Measurements from ENCODE around the gene FCHSD2.
"Not testable (repeated sequence)": the region's sequence is repeated elsewhere in the genome, so short reads cannot be mapped to it uniquely, and the experiment has no call there.

The FCHSD2 gene

GRCh38 chr11:73091521-73092305 lies 50.4 kb downstream of the FCHSD2 start:
- H3K9me3 ChIP-seq (ENCODE audit: control insufficient read depth, insufficient read depth, low read length): no peaks in the 10 kb centered on the region
- H3K27me3 ChIP-seq (ENCODE audit: control insufficient read depth, insufficient read depth, low read length): no peaks in the 10 kb centered on the region
- H3K27ac ChIP-seq (ENCODE audit: low read length): no peak overlapping the region
- WGBS (ENCODE audit: insufficient coverage, insufficient read length): no CpG with 5 or more reads among the region's 9 CpGs
- no peaks in the 10 kb centered on the region for H3K4me1 ChIP-seq (ENCODE audit: control insufficient read depth, insufficient read depth, low read length)
- H3K4me3 ChIP-seq (ENCODE audit: low read length): no peak overlapping the region
- no peak for DNase-seq (ENCODE audit: low read depth, low spot score)
- H3K36me3 ChIP-seq (ENCODE audit: control insufficient read depth, insufficient read depth, low read length): no peaks in the 10 kb centered on the region

- Histone ChIP-seq H3K9me3 (ENCODE audit: control insufficient read depth, insufficient read depth, low read length) (no peaks in the 10 kb centered on the region), H3K27ac (ENCODE audit: low read length) (no peak overlapping the region), H3K4me1 (ENCODE audit: control insufficient read depth, insufficient read depth, low read length) (no peaks in the 10 kb centered on the region), H3K27me3 (ENCODE audit: control insufficient read depth, insufficient read depth, low read length) (no peaks in the 10 kb centered on the region), H3K4me3 (ENCODE audit: low read length) (no peak overlapping the region), H3K36me3 (ENCODE audit: control insufficient read depth, insufficient read depth, low read length) (no peaks in the 10 kb centered on the region)
- WGBS (ENCODE audit: insufficient coverage, insufficient read length): no CpG with 5 or more reads among the region's 1 CpG
- DNase-seq (ENCODE audit: low read depth, low spot score): no peak
Observed at GRCh38 chr11:73087730-73088129, 54.4 kb downstream of the FCHSD2 start.

- Histone ChIP-seq H3K36me3 (ENCODE audit: control insufficient read depth, insufficient read depth, low read length) (no peaks in the 10 kb centered on the region), H3K4me3 (ENCODE audit: low read length) (no peak overlapping the region), H3K27me3 (ENCODE audit: control insufficient read depth, insufficient read depth, low read length) (no peaks in the 10 kb centered on the region), H3K4me1 (ENCODE audit: control insufficient read depth, insufficient read depth, low read length) (no peaks in the 10 kb centered on the region), H3K9me3 (ENCODE audit: control insufficient read depth, insufficient read depth, low read length) (no peaks in the 10 kb centered on the region), H3K27ac (ENCODE audit: low read length) (no peak overlapping the region)
- WGBS (ENCODE audit: insufficient coverage, insufficient read length): no CpG with 5 or more reads among the region's 4 CpGs
- DNase-seq (ENCODE audit: low read depth, low spot score): no peak
Observed at GRCh38 chr11:73085189-73085875, 56.8 kb downstream of the FCHSD2 start.

- Histone ChIP-seq H3K9me3 (ENCODE audit: control insufficient read depth, insufficient read depth, low read length) (no peaks in the 10 kb centered on the region), H3K27me3 (ENCODE audit: control insufficient read depth, insufficient read depth, low read length) (no peaks in the 10 kb centered on the region), H3K4me3 (ENCODE audit: low read length) (no peak overlapping the region), H3K27ac (ENCODE audit: low read length) (no peak overlapping the region), H3K36me3 (ENCODE audit: control insufficient read depth, insufficient read depth, low read length) (no peaks in the 10 kb centered on the region), H3K4me1 (ENCODE audit: control insufficient read depth, insufficient read depth, low read length) (no peaks in the 10 kb centered on the region)
- no CpG with 5 or more reads among the region's 9 CpGs for WGBS (ENCODE audit: insufficient coverage, insufficient read length)
- DNase-seq (ENCODE audit: low read depth, low spot score): no peak
Observed at GRCh38 chr11:73078631-73079030, 63.5 kb downstream of the FCHSD2 start.

GRCh38 chr11:73077454-73077853 lies 64.7 kb downstream of the FCHSD2 start:
- no peaks in the 10 kb centered on the region for H3K4me1 ChIP-seq (ENCODE audit: control insufficient read depth, insufficient read depth, low read length)
- H3K4me3 ChIP-seq (ENCODE audit: low read length): no peak overlapping the region
- no peaks in the 10 kb centered on the region for H3K36me3 ChIP-seq (ENCODE audit: control insufficient read depth, insufficient read depth, low read length)
- H3K27me3 ChIP-seq (ENCODE audit: control insufficient read depth, insufficient read depth, low read length): no peaks in the 10 kb centered on the region
- no peak for DNase-seq (ENCODE audit: low read depth, low spot score)
- H3K27ac ChIP-seq (ENCODE audit: low read length): no peak overlapping the region
- H3K9me3 ChIP-seq (ENCODE audit: control insufficient read depth, insufficient read depth, low read length): no peaks in the 10 kb centered on the region

- no peak overlapping the region for H3K4me3 ChIP-seq (ENCODE audit: low read length)
- WGBS (ENCODE audit: insufficient coverage, insufficient read length): 100% methylated on average over 1 of the region's 1 CpG
- no peaks in the 10 kb centered on the region for H3K36me3 ChIP-seq (ENCODE audit: control insufficient read depth, insufficient read depth, low read length)
- DNase-seq (ENCODE audit: low read depth, low spot score): no peak
- H3K4me1 ChIP-seq (ENCODE audit: control insufficient read depth, insufficient read depth, low read length): no peaks in the 10 kb centered on the region
- H3K27me3 ChIP-seq (ENCODE audit: control insufficient read depth, insufficient read depth, low read length): no peaks in the 10 kb centered on the region
- H3K27ac ChIP-seq (ENCODE audit: low read length): no peak overlapping the region
- H3K9me3 ChIP-seq (ENCODE audit: control insufficient read depth, insufficient read depth, low read length): no peaks in the 10 kb centered on the region
Observed at GRCh38 chr11:73074319-73074718, 67.8 kb downstream of the FCHSD2 start.

GRCh38 chr11:73072935-73073481 lies 69.1 kb downstream of the FCHSD2 start:
- WGBS (ENCODE audit: insufficient coverage, insufficient read length): no CpG with 5 or more reads among the region's 2 CpGs
- Histone ChIP-seq H3K27ac (ENCODE audit: low read length) (no peak overlapping the region), H3K4me1 (ENCODE audit: control insufficient read depth, insufficient read depth, low read length) (no peaks in the 10 kb centered on the region), H3K9me3 (ENCODE audit: control insufficient read depth, insufficient read depth, low read length) (no peaks in the 10 kb centered on the region), H3K36me3 (ENCODE audit: control insufficient read depth, insufficient read depth, low read length) (no peaks in the 10 kb centered on the region), H3K4me3 (ENCODE audit: low read length) (no peak overlapping the region), H3K27me3 (ENCODE audit: control insufficient read depth, insufficient read depth, low read length) (no peaks in the 10 kb centered on the region)
- DNase-seq (ENCODE audit: low read depth, low spot score): no peak

- Histone ChIP-seq H3K27me3 (ENCODE audit: control insufficient read depth, insufficient read depth, low read length) (no peaks in the 10 kb centered on the region), H3K9me3 (ENCODE audit: control insufficient read depth, insufficient read depth, low read length) (no peaks in the 10 kb centered on the region), H3K36me3 (ENCODE audit: control insufficient read depth, insufficient read depth, low read length) (no peaks in the 10 kb centered on the region), H3K27ac (ENCODE audit: low read length) (no peak overlapping the region), H3K4me3 (ENCODE audit: low read length) (no peak overlapping the region), H3K4me1 (ENCODE audit: control insufficient read depth, insufficient read depth, low read length) (no peaks in the 10 kb centered on the region)
- no CpG with 5 or more reads among the region's 3 CpGs for WGBS (ENCODE audit: insufficient coverage, insufficient read length)
- DNase-seq (ENCODE audit: low read depth, low spot score): no peak
Observed at GRCh38 chr11:73070653-73071052, 71.5 kb downstream of the FCHSD2 start.

- not testable (repeated sequence) for H3K36me3 ChIP-seq (ENCODE audit: control insufficient read depth, insufficient read depth, low read length); H3K9me3 ChIP-seq (ENCODE audit: control insufficient read depth, insufficient read depth, low read length); H3K27me3 ChIP-seq (ENCODE audit: control insufficient read depth, insufficient read depth, low read length); H3K4me1 ChIP-seq (ENCODE audit: control insufficient read depth, insufficient read depth, low read length); DNase-seq (ENCODE audit: low read depth, low spot score); H3K4me3 ChIP-seq (ENCODE audit: low read length); H3K27ac ChIP-seq (ENCODE audit: low read length)
- no CpG with 5 or more reads among the region's 3 CpGs for WGBS (ENCODE audit: insufficient coverage, insufficient read length)
Observed at GRCh38 chr11:73061857-73062424, 80.2 kb downstream of the FCHSD2 start.

GRCh38 chr11:73061434-73061833 lies 80.7 kb downstream of the FCHSD2 start:
- not testable (repeated sequence) for H3K27ac ChIP-seq (ENCODE audit: low read length); H3K36me3 ChIP-seq (ENCODE audit: control insufficient read depth, insufficient read depth, low read length); H3K9me3 ChIP-seq (ENCODE audit: control insufficient read depth, insufficient read depth, low read length); H3K4me1 ChIP-seq (ENCODE audit: control insufficient read depth, insufficient read depth, low read length); H3K27me3 ChIP-seq (ENCODE audit: control insufficient read depth, insufficient read depth, low read length); DNase-seq (ENCODE audit: low read depth, low spot score); H3K4me3 ChIP-seq (ENCODE audit: low read length)
- no CpG with 5 or more reads among the region's 10 CpGs for WGBS (ENCODE audit: insufficient coverage, insufficient read length)
